OCI-LY3 (cell line): ENCODE results near the gene LASP1.

ENCODE experiments used
- H2AFZ ChIP-seq: fragments of 200-600, 300-600 bp; shearing (Covaris generic); 2 replicates; pipeline ENCODE4 v1.6.0; 2014; ENCODE audit warnings: antibody characterized with exemption, low read depth, low read length
- H3K27ac ChIP-seq: fragments of 200-600, 300-600 bp; sonication (generic); 2 replicates; pipeline ENCODE4 v1.5.1; 2014; ENCODE audit warnings: mild to moderate bottlenecking, low read length, moderate library complexity, mixed read lengths
- H3K27me3 ChIP-seq: fragments of 200-600, 300-600 bp; sonication (generic); 2 replicates; pipeline ENCODE4 v1.6.1; 2014; ENCODE audit warnings: low read depth, low read length, mixed read lengths
- H3K36me3 ChIP-seq: fragments of 200-600, 300-600 bp; sonication (generic); replicated peaks from 2 replicates; pipeline ENCODE3; 2014; ENCODE audit warnings: low read depth, low read length, mixed read lengths
- H3K4me1 ChIP-seq: fragments of 300-600, 200-600 bp; sonication (generic); 2 replicates; pipeline ENCODE4 v1.6.1; 2014; ENCODE audit warnings: low read length, mixed read lengths
- H3K4me2 ChIP-seq: fragments of 200-600, 300-600 bp; sonication (generic); 2 replicates; pipeline ENCODE4 v1.6.1; 2014; ENCODE audit warnings: low read length, mixed read lengths
- H3K4me3 ChIP-seq: fragments of 300-600, 200-600 bp; sonication (generic); 2 replicates; pipeline ENCODE4 v1.5.1; 2014; ENCODE audit warnings: antibody characterized with exemption, mild to moderate bottlenecking, low read length, moderate library complexity
- H3K79me2 ChIP-seq: fragments of 300-600, 200-600 bp; shearing (Covaris generic); 2 replicates; pipeline ENCODE4 v1.6.1; 2014; ENCODE audit warnings: mild to moderate bottlenecking, low read length, mixed read lengths
- H3K9ac ChIP-seq: fragments of 300-600, 200-600 bp; shearing (Covaris generic); 2 replicates; pipeline ENCODE4 v1.6.0; 2014; ENCODE audit warnings: mild to moderate bottlenecking, low read length, moderate library complexity
- H3K9me3 ChIP-seq: fragments of 200-600, 300-600 bp; shearing (Covaris generic); 2 replicates; pipeline ENCODE4 v1.6.1; 2014; ENCODE audit warnings: low read length, mixed read lengths; ENCODE audit not compliant: insufficient read depth
- H4K20me1 ChIP-seq: fragments of 200-600, 300-600 bp; sonication (generic); 2 replicates; pipeline ENCODE4 v1.6.1; 2016; ENCODE audit warnings: low read length, mixed read lengths; ENCODE audit not compliant: insufficient read depth
- CTCF ChIP-seq: fragments of 200-600, 300-600 bp; sonication (generic); IDR thresholded peaks from 2 replicates; pipeline ENCODE4 v1.5.1; 2014; ENCODE audit warnings: antibody characterized with exemption, low read length, low read depth
- EZH2phosphoT487 ChIP-seq: fragments of 200-600 bp; shearing (Covaris generic); IDR thresholded peaks from 2 replicates; pipeline ENCODE4 v1.6.1; 2018; ENCODE audit warnings: antibody characterized with exemption, mixed run types, low read depth

The LASP1 gene

GRCh38 chr17:38888842-38889241, 19.0 kb downstream of the LASP1 start:
- peaks cover 34% of the 10 kb centered on the region for H3K4me1 ChIP-seq
- peaks cover 42% of the 10 kb centered on the region for H4K20me1 ChIP-seq
- H3K27ac ChIP-seq: no peak overlapping the region
- no peaks in the 10 kb centered on the region for H3K27me3 ChIP-seq
- no peak overlapping the region for H2AFZ ChIP-seq
- no peak overlapping the region for H3K4me3 ChIP-seq
- H3K79me2 ChIP-seq: no peaks in the 10 kb centered on the region; the same call in 1 of the 2 replicates
- TF ChIP-seq CTCF (no peak), EZH2phosphoT487 (no peak)
- no peak overlapping the region for H3K9ac ChIP-seq
- no peak overlapping the region for H3K4me2 ChIP-seq
- H3K36me3 ChIP-seq: peaks cover 19% of the 10 kb centered on the region
- no peaks in the 10 kb centered on the region for H3K9me3 ChIP-seq

GRCh38 chr17:38889745-38890409, 20.0 kb downstream of the LASP1 start:
- Histone ChIP-seq H3K36me3 (peaks cover 22% of the 10 kb centered on the region), H2AFZ (no peak overlapping the region), H3K27me3 (no peaks in the 10 kb centered on the region), H3K4me1 (peaks cover 31% of the 10 kb centered on the region), H3K27ac (no peak overlapping the region), H4K20me1 (peaks cover 36% of the 10 kb centered on the region), H3K4me3 (no peak overlapping the region), H3K9ac (no peak overlapping the region), H3K9me3 (no peaks in the 10 kb centered on the region), H3K4me2 (no peak overlapping the region), H3K79me2 (no peaks in the 10 kb centered on the region; the same call in 1 of the 2 replicates)
- no peak for TF ChIP-seq CTCF
- no peak for TF ChIP-seq EZH2phosphoT487

GRCh38 chr17:38890410-38890746, 20.5 kb downstream of the LASP1 start:
- Histone ChIP-seq H3K36me3 (peaks cover 18% of the 10 kb centered on the region), H3K4me2 (no peak overlapping the region), H2AFZ (no peak overlapping the region), H3K4me3 (no peak overlapping the region), H3K27me3 (no peaks in the 10 kb centered on the region), H3K9me3 (no peaks in the 10 kb centered on the region), H4K20me1 (peaks cover 31% of the 10 kb centered on the region), H3K27ac (no peak overlapping the region), H3K4me1 (peaks cover 31% of the 10 kb centered on the region), H3K79me2 (no peaks in the 10 kb centered on the region), H3K9ac (no peak overlapping the region)
- TF ChIP-seq EZH2phosphoT487 (no peak), CTCF (no peak)

GRCh38 chr17:38891441-38891840, 21.6 kb downstream of the LASP1 start:
- Histone ChIP-seq H3K9ac (peak overlapping the region; percentile 41; the same call in 1 of the 2 replicates), H3K4me3 (peak overlapping the region; percentile 23), H3K4me1 (peaks cover 31% of the 10 kb centered on the region), H3K9me3 (no peaks in the 10 kb centered on the region), H4K20me1 (peaks cover 20% of the 10 kb centered on the region; the same call in 1 of the 2 replicates), H3K27me3 (no peaks in the 10 kb centered on the region), H3K27ac (peak overlapping the region; percentile 88), H3K4me2 (peak overlapping the region; percentile 53), H3K36me3 (peaks cover 27% of the 10 kb centered on the region), H2AFZ (no peak overlapping the region), H3K79me2 (no peaks in the 10 kb centered on the region)
- TF ChIP-seq EZH2phosphoT487 (no peak), CTCF (no peak)
